A549 (cell line): ENCODE data around the gene DLGAP1. TPM values are rescaled to one million over a fixed set of nuclear protein-coding genes. Genes with fewer than 3 reads are reported as not detected.

Experiments used
- ATAC-seq, 2 experiments: fragments of 200-7000 bp in 1 of 2; fragments of >200 bp in 1 of 2; cut with Nextera tagmentation in 1 of 2; cut with Tn5 transposase in 1 of 2; 3 replicates each; pipeline versions ENCODE4 v1.8.0 to v1.9.1; 2018 to 2020; ENCODE audit warnings: mild to moderate bottlenecking in 1 of 2, moderate library complexity in 1 of 2
- CTCF ChIA-PET: fragments of 300-600 bp; sonication (Branson Sonifier 250); formaldehyde crosslinking; extraction: SDS; loops from one replicate; lab custom pipeline; 2021; ENCODE audit warnings: antibody characterized with exemption, inconsistent platforms; lab: Yijun Ruan, JAX
- POLR2A ChIA-PET: fragments of 350-600 bp; formaldehyde crosslinking; extraction: SDS; loops from one replicate; lab custom pipeline; 2021; ENCODE audit warnings: antibody characterized with exemption, inconsistent platforms; lab: Yijun Ruan, JAX
- DNase-seq, 2 experiments: peaks; one replicate each; pipeline versions ENCODE4 v3.0.0 to v3.0.0-alpha.2; 2011 to 2016; ENCODE audit warnings: low read depth in 1 of 2, low spot score in 1 of 2
- FAIRE-seq: peaks from 2 replicates; lab custom pipeline; 2011; peaks lifted over from hg19 to GRCh38; lab: Jason Lieb, UNC
- H3K27ac ChIP-seq, 2 experiments: fragments of >200 bp; sonication (Bioruptor Twin); formaldehyde crosslinking; 3 replicates each; pipeline ENCODE4 v1.5.1; 2016 to 2017
- H3K4me1 ChIP-seq: fragments of >200 bp; sonication (Bioruptor Twin); formaldehyde crosslinking; 3 replicates; pipeline ENCODE4 v1.6.1; 2016
- H3K4me2 ChIP-seq: fragments of >200 bp; sonication (Bioruptor Twin); formaldehyde crosslinking; 3 replicates; pipeline ENCODE4 v1.6.1; 2016
- H3K4me3 ChIP-seq: fragments of >200 bp; sonication (Bioruptor Twin); formaldehyde crosslinking; 3 replicates; pipeline ENCODE4 v1.5.1; 2016
- H3K9me3 ChIP-seq: fragments of >200 bp; sonication (Bioruptor Twin); formaldehyde crosslinking; 3 replicates; pipeline ENCODE4 v1.6.1; 2016
- BCL3 ChIP-seq: fragments of >200 bp; sonication (Bioruptor Twin); formaldehyde crosslinking; IDR thresholded peaks from 3 replicates; pipeline ENCODE4 v1.6.1; 2016
- CBX8 ChIP-seq: fragments of 200-600 bp; sonication (generic); IDR thresholded peaks from 2 replicates; pipeline ENCODE4 v1.6.1; 2016
- CHD2 ChIP-seq: fragments of 150-350 bp; IDR thresholded peaks from 2 replicates; pipeline ENCODE4 v1.6.1; 2014; ENCODE audit warnings: low read length; ENCODE audit not compliant: partially characterized antibody
- EHF ChIP-seq: fragments of 250-450 bp; sonication (Bioruptor Pico); IDR thresholded peaks from 2 replicates; pipeline ENCODE4 v1.5.0; 2020; ENCODE audit warnings: mild to moderate bottlenecking
- EHMT2 ChIP-seq: fragments of 200-600 bp; sonication (generic); IDR thresholded peaks from 2 replicates; pipeline ENCODE4 v1.6.1; 2016; ENCODE audit warnings: antibody characterized with exemption, low read depth, mild to moderate bottlenecking, moderate library complexity
- EP300 ChIP-seq, 2 experiments: fragments of >200 bp; sonication (Bioruptor Twin); formaldehyde crosslinking; IDR thresholded peaks; 2 replicates in 1 of 2; 3 replicates in 1 of 2; pipeline ENCODE4 v1.6.1; 2016 to 2017
- FOSB ChIP-seq: fragments of 250-450 bp; sonication (Bioruptor Pico); IDR thresholded peaks from 2 replicates; pipeline ENCODE4 v1.5.0; 2020; ENCODE audit warnings: mild to moderate bottlenecking, moderate library complexity
- FOSL2 ChIP-seq, 2 experiments: fragments of 450-650 bp in 1 of 2; fragments of >200 bp in 1 of 2; sonication (Bioruptor Twin) in 1 of 2; formaldehyde crosslinking; IDR thresholded peaks; 2 replicates each; pipeline versions ENCODE4 v1.5.0 to v1.6.1; 2016 to 2020; ENCODE audit warnings: mild to moderate bottlenecking in 1 of 2, moderate library complexity in 1 of 2
- FOXS1 ChIP-seq: fragments of 250-450 bp; sonication (Bioruptor Pico); IDR thresholded peaks from 2 replicates; pipeline ENCODE4 v1.5.0; 2020; ENCODE audit warnings: mild to moderate bottlenecking, moderate library complexity
- HEYL ChIP-seq: fragments of 250-450 bp; sonication (Bioruptor Pico); IDR thresholded peaks from 2 replicates; pipeline ENCODE4 v1.8.0; 2021; ENCODE audit warnings: mild to moderate bottlenecking, moderate library complexity
- HOXA7 ChIP-seq: fragments of 250-450 bp; sonication (Bioruptor Pico); IDR thresholded peaks from 2 replicates; pipeline ENCODE4 v1.5.0; 2020; ENCODE audit warnings: mild to moderate bottlenecking, moderate library complexity
- HOXB13 ChIP-seq: fragments of 250-450 bp; sonication (Bioruptor Pico); IDR thresholded peaks from 2 replicates; pipeline ENCODE4 v1.5.0; 2020; ENCODE audit warnings: low read depth, mild to moderate bottlenecking, moderate library complexity
- HOXB5 ChIP-seq: fragments of 250-450 bp; sonication (Bioruptor Pico); IDR thresholded peaks from 2 replicates; pipeline ENCODE4 v1.5.0; 2020; ENCODE audit warnings: mild to moderate bottlenecking, moderate library complexity
- KDM5A ChIP-seq: fragments of 200-600 bp; sonication (generic); IDR thresholded peaks from 2 replicates; pipeline ENCODE4 v1.6.1; 2016; ENCODE audit warnings: antibody characterized with exemption, mild to moderate bottlenecking
- MAX ChIP-seq: IDR thresholded peaks from 2 replicates; pipeline ENCODE4 v1.6.1; 2012
- MAZ ChIP-seq: fragments of 150-350 bp; IDR thresholded peaks from 2 replicates; pipeline ENCODE4 v1.6.1; 2014; ENCODE audit warnings: antibody characterized with exemption, low read depth, low read length, borderline replicate concordance
- NR3C1 ChIP-seq: fragments of >200 bp; sonication (Bioruptor Twin); formaldehyde crosslinking; IDR thresholded peaks from 3 replicates; pipeline ENCODE4 v1.6.1; 2017
- RCOR1 ChIP-seq: fragments of 150-350 bp; IDR thresholded peaks from 2 replicates; pipeline ENCODE4 v1.6.1; 2014; ENCODE audit warnings: antibody characterized with exemption, low read length, low read depth
- RFX5 ChIP-seq: fragments of 450-650 bp; IDR thresholded peaks from 2 replicates; pipeline ENCODE4 v1.7.1; 2014; ENCODE audit warnings: antibody characterized with exemption, mild to moderate bottlenecking, moderate library complexity
- SREBF2 ChIP-seq: fragments of 450-650 bp; IDR thresholded peaks from 2 replicates; pipeline ENCODE4 v1.6.1; 2014; ENCODE audit warnings: mild to moderate bottlenecking, moderate library complexity
- TFCP2L1 ChIP-seq: fragments of 250-450 bp; sonication (Bioruptor Pico); IDR thresholded peaks from 2 replicates; pipeline ENCODE4 v1.5.0; 2021; ENCODE audit warnings: mild to moderate bottlenecking
- TP53 ChIP-seq: fragments of 250-450 bp; sonication (Bioruptor Pico); IDR thresholded peaks from 2 replicates; pipeline ENCODE4 v1.5.0; 2021; ENCODE audit warnings: mild to moderate bottlenecking, moderate library complexity
- ZC3H11A ChIP-seq: fragments of 450-650 bp; IDR thresholded peaks from 2 replicates; pipeline ENCODE4 v1.6.1; 2014; ENCODE audit warnings: antibody characterized with exemption, mild to moderate bottlenecking
- ZNF302 ChIP-seq: fragments of 250-450 bp; sonication (Bioruptor Pico); IDR thresholded peaks from 2 replicates; pipeline ENCODE4 v1.9.0; 2021; ENCODE audit warnings: inconsistent platforms, mild to moderate bottlenecking, moderate library complexity
- WGBS: methylation state at CpG from one replicate; pipeline ENCODE4 v1.1.6; 2017; ENCODE audit errors: missing lambda C conversion rate; 5-methylcytosine and 5-hydroxymethylcytosine counted together
- polyA plus RNA-seq, 4 experiments: library from polyadenylated mRNA; depleted of rRNA in 3 of 4; stranded (reverse); fragments of >200 nt; fragmentation: RNase III in 1 of 4; extraction: RNeasy Plus Mini Kit Qiagen cat#74134 plus additional on column Dnase treatment in 1 of 4; gene quantifications; 2 replicates in 3 of 4; 3 replicates in 1 of 4; pipeline ENCODE4 v1.2.3, GENCODE V29; 2011 to 2017
- TF ChIP-seq, protein P1 (sequence below): IDR thresholded peaks from 2 replicates; pipeline ENCODE4 v1.6.1; 2012; ENCODE audit warnings: low read depth, borderline replicate concordance
- TF ChIP-seq, protein P2 (sequence below): fragments of 150-350 bp; IDR thresholded peaks from 2 replicates; pipeline ENCODE4 v1.6.1; 2014; ENCODE audit warnings: low read depth, mild to moderate bottlenecking, low read length
- TF ChIP-seq, protein P3 (sequence below): fragments of >200 bp; sonication (Bioruptor Twin); formaldehyde crosslinking; IDR thresholded peaks from 2 replicates; pipeline ENCODE4 v1.6.1; 2016

DLGAP1 gene
- polyA plus RNA-seq, 2 of the 4 experiments (the other 2 are of a cell fraction) = 0.04 to 0.12 TPM

DNA sequence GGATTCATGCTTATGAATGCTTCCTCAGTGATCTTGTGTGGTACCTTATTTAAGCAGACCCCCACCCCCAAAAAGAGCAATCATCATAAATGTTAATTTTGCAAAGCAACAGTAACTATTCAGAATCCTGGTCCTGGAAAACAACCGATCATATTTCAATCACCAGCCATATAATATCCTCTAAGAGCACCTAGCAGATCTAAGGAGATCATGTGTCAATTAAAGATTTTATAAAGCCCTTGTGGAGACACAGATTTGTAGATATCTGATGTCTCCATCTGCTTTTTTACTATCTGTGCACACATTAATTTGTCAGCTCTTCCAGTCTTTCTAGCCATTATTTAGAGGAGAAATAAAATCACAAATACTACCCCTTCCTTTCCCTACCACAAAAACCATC, 581.4 kb downstream of the DLGAP1 start (continued):
- TF ChIP-seq, protein P1, sequence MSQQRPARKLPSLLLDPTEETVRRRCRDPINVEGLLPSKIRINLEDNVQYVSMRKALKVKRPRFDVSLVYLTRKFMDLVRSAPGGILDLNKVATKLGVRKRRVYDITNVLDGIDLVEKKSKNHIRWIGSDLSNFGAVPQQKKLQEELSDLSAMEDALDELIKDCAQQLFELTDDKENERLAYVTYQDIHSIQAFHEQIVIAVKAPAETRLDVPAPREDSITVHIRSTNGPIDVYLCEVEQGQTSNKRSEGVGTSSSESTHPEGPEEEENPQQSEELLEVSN = no peak
- TF ChIP-seq FOSB = no peak

DNA sequence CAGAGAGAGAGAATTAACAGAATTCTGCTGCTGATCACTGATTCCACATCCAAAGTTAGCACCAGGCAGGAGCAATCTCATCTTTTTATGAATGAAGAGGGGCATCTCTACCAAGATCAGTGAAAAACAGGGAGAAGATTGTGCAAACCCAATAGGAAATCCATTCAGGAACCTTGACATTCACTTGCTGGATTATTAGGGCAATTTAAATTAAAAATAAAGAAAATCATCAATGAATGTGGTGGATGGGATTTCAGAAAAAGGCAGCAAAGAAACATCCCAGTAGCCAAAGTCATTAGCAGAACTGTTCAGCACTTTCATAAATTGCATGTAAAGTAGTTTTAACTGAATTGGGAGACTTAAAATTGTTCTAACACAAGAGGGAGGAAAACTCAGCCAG, 581.9 kb downstream of the DLGAP1 start:
- no peak overlapping the region for H3K4me3 ChIP-seq
- H3K4me1 ChIP-seq = peaks cover 20% of the 10 kb centered on the region; the same call in 2 of the 3 replicates
- FAIRE-seq = no peak
- ATAC-seq = no peak
- no peak overlapping the region for H3K4me2 ChIP-seq
- no peak for TF ChIP-seq TFCP2L1 (CRISPR knock-in tag)
- TF ChIP-seq HOXB5 (CRISPR knock-in tag) = no peak
- no peak for TF ChIP-seq BCL3
- TF ChIP-seq, protein P2, sequence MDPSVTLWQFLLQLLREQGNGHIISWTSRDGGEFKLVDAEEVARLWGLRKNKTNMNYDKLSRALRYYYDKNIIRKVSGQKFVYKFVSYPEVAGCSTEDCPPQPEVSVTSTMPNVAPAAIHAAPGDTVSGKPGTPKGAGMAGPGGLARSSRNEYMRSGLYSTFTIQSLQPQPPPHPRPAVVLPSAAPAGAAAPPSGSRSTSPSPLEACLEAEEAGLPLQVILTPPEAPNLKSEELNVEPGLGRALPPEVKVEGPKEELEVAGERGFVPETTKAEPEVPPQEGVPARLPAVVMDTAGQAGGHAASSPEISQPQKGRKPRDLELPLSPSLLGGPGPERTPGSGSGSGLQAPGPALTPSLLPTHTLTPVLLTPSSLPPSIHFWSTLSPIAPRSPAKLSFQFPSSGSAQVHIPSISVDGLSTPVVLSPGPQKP = no peak
- TF ChIP-seq ZC3H11A = no peak
- POLR2A ChIA-PET = no interaction called here
- CTCF ChIA-PET = no interaction called here
- H3K9me3 ChIP-seq = no peaks in the 10 kb centered on the region
- no peak for DNase-seq
- H3K27ac ChIP-seq = peak overlapping the region; percentile 23 to 39; a peak in 4 of 6 replicates

- no peak for FAIRE-seq
- POLR2A ChIA-PET = no interaction called here
Measured at GRCh38 chr18:3872641-3873040, 582.5 kb downstream of the DLGAP1 start.

GRCh38 chr18:3871687-3872086, 583.4 kb downstream of the DLGAP1 start:
- no peak for ATAC-seq
- Histone ChIP-seq H3K9me3 (no peaks in the 10 kb centered on the region), H3K4me2 (no peak overlapping the region), H3K27ac (peak overlapping the region; percentile 22 to 43; a peak in 3 of 6 replicates), H3K4me1 (peaks cover 17% of the 10 kb centered on the region; the same call in 2 of the 3 replicates), H3K4me3 (no peak overlapping the region)
- ChIA-PET POLR2A (no interaction called here), CTCF (interaction anchor here (3.1 kb wide), 1 partner anchor 100 kb away, joined by 35 read pairs; no protein-coding TSS in a partner anchor)
- FAIRE-seq = no peak
- WGBS = 83% methylated on average over 2 of the region's 2 CpGs
- DNase-seq = no peak
- TF ChIP-seq TP53 (CRISPR knock-in tag) (no peak), FOSL2 (IDR thresholded peaks at IDR 0.05) (no peak), FOSL2 (CRISPR knock-in tag; IDR thresholded peaks at IDR 0.05) (no peak), FOSB (no peak), EHF (no peak), KDM5A (no peak), HOXB13 (no peak), CHD2 (no peak), MAZ (no peak), TFCP2L1 (CRISPR knock-in tag) (no peak), CBX8 (no peak), SREBF2 (no peak)
- TF ChIP-seq, protein P2 = no peak

More at GRCh38 chr18:3872641-3873040, 582.5 kb downstream of the DLGAP1 start:
- Histone ChIP-seq H3K4me1 (peaks cover 17% of the 10 kb centered on the region; the same call in 2 of the 3 replicates), H3K4me3 (no peak overlapping the region), H3K4me2 (0 out of 3 replicates have a peak overlapping the region, but pooled peaks have one; percentile 5), H3K27ac (peak overlapping the region; percentile 23 to 39; a peak in 4 of 6 replicates), H3K9me3 (no peaks in the 10 kb centered on the region)
- CTCF ChIA-PET = no interaction called here
- DNase-seq (no peak), ATAC-seq (no peak)
- WGBS = 59% methylated on average over 2 of the region's 2 CpGs
- no peak for TF ChIP-seq HOXA7 (CRISPR knock-in tag)
- no peak for TF ChIP-seq ZNF302 (CRISPR knock-in tag)
- no peak for TF ChIP-seq RFX5
- TF ChIP-seq RCOR1 = no peak
- TF ChIP-seq, protein P3, sequence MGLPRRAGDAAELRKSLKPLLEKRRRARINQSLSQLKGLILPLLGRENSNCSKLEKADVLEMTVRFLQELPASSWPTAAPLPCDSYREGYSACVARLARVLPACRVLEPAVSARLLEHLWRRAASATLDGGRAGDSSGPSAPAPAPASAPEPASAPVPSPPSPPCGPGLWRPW = no peak
- no peak for TF ChIP-seq HEYL
- no peak for TF ChIP-seq TFCP2L1 (CRISPR knock-in tag)
- TF ChIP-seq EP300 (IDR thresholded peaks at IDR 0.05) = no peak
- no peak for TF ChIP-seq FOXS1
- no peak for TF ChIP-seq MAX
- TF ChIP-seq NR3C1 = no peak
- no peak for TF ChIP-seq EHMT2
- TF ChIP-seq BCL3 = no peak
